Kidney epithelial cell (primary cell): ENCODE results near the gene TRAPPC12. TPM values are rescaled to one million over a fixed set of nuclear protein-coding genes. Genes with fewer than 3 reads are reported as not detected.

ENCODE experiments used
- DNase-seq: peaks from one replicate; pipeline ENCODE4 v3.0.0-alpha.2; 2010; ENCODE audit warnings: low read depth
- H3K27me3 ChIP-seq: 2 replicates; pipeline ENCODE4 v1.6.0; 2011; ENCODE audit warnings: low read length; ENCODE audit not compliant: control insufficient read depth, insufficient read depth
- H3K36me3 ChIP-seq: 2 replicates; pipeline ENCODE4 v1.5.1; 2011; ENCODE audit warnings: low read length; ENCODE audit not compliant: control insufficient read depth, insufficient read depth
- H3K4me3 ChIP-seq: 2 replicates; pipeline ENCODE4 v1.5.1; 2011; ENCODE audit warnings: low read depth, mild to moderate bottlenecking, control low read depth, low read length
- total RNA-seq: library from RNA; depleted of rRNA; stranded (reverse); fragments of >200 nt; gene quantifications from 2 replicates; pipeline ENCODE4 v1.2.3, GENCODE V29; 2015
- TF ChIP-seq, protein P1 (sequence below): IDR thresholded peaks from 2 replicates; pipeline ENCODE4 v1.5.1; 2011; ENCODE audit warnings: mild to moderate bottlenecking, moderate library complexity, low read length, control low read depth, inconsistent platforms; ENCODE audit not compliant: insufficient read depth, poor library complexity, severe bottlenecking

The TRAPPC12 gene
- total RNA-seq, 1 donor from 2014 or later: 47.7 TPM

DNA sequence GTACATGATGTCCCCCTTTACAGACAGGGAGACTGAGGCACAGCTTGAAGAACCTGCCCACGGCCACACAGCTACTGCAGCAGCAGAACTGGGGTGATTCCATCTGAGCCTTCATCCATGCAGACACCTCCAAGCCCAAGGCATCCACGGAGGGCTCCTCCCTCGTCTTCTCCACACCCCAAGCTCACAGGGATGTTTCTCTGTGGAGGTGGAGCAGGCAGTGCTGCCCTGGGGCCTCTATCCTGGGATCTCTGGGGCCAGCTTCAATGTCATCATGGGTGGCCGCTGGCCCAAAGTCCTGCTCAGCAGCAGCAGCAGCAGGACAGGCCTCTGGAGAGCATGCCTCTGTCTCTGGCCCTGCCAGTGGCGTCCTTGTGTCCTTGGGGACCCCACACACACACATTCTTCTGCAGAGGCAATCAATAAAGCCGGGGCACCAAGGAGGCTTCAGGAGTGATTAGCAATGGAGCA lies 108.6 kb downstream of the TRAPPC12 start:
- no peaks in the 10 kb centered on the region for H3K27me3 ChIP-seq

DNA sequence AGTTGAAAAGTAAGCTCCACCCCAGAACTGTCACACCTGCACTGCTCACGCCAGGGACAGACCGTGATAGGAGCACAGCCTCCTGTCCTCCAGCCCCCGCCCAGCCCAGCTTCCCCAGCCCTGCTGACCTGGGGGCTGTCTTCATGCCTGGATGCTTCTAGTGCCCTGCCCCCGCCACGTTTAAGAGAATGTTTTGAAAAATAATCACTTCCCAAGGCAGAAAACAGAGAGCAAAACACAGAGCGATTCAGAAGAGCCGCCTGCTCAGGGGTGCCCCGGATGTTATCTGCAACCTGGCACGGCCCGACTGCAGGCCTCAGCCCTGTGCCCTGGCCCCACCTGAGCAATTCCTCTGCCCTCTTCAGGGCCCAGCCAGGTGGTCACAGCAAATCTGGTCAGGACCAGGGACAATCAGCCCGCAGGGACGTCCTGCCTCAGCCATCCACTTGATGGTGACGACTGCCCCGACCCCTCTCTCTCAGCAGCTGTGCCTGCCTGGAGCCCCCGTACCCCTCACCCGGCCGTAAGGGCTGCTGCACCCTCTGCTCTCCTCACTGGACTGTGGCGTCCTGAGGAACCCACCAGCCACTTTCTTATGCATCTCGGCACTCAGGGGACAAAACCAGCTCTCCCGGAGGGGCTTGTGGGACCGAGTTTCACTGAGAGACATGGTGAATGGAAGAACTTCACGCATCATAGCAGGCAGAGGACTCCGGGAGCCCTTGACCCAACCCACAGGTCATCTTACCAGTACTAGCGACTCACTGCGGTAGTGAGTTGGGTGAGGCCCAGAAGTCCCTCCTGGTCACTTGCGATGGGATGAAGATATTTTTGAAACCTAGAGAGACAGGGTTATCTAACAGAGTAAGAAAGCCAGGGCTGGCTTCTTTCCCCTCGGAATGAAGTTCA lies 109.6 kb downstream of the TRAPPC12 start:
- H3K4me3 ChIP-seq: no peak overlapping the region
- TF ChIP-seq, protein P1, sequence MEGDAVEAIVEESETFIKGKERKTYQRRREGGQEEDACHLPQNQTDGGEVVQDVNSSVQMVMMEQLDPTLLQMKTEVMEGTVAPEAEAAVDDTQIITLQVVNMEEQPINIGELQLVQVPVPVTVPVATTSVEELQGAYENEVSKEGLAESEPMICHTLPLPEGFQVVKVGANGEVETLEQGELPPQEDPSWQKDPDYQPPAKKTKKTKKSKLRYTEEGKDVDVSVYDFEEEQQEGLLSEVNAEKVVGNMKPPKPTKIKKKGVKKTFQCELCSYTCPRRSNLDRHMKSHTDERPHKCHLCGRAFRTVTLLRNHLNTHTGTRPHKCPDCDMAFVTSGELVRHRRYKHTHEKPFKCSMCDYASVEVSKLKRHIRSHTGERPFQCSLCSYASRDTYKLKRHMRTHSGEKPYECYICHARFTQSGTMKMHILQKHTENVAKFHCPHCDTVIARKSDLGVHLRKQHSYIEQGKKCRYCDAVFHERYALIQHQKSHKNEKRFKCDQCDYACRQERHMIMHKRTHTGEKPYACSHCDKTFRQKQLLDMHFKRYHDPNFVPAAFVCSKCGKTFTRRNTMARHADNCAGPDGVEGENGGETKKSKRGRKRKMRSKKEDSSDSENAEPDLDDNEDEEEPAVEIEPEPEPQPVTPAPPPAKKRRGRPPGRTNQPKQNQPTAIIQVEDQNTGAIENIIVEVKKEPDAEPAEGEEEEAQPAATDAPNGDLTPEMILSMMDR: no peak
- DNase-seq: no peak
- no peaks in the 10 kb centered on the region for H3K36me3 ChIP-seq
- H3K27me3 ChIP-seq: no peaks in the 10 kb centered on the region

More for the DNA sequence above, 108.6 kb downstream of the TRAPPC12 start:
- DNase-seq: no peak
- Histone ChIP-seq H3K36me3 (no peaks in the 10 kb centered on the region), H3K4me3 (no peak overlapping the region)
- TF ChIP-seq, protein P1: no peak

DNA sequence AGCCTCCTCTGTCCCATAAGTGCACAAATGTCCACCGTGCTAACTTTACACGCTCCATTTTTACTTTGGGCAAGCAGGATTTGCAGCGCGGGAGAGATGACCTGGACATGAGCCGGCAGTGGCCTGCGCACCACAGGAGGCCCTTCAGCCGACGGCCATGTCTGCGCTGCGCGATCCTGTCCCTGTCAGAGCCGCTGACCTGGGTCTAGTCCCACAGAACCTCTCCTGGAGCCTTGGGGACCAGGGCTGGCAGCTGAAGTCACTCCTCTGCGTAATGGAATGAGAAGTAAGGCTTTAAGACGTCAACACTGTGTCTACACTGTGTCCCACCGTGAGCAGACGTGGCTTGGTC lies 110.2 kb downstream of the TRAPPC12 start:
- no peaks in the 10 kb centered on the region for H3K36me3 ChIP-seq
- no peak overlapping the region for H3K4me3 ChIP-seq
- DNase-seq: no peak
- TF ChIP-seq, protein P1: no peak
- H3K27me3 ChIP-seq: no peaks in the 10 kb centered on the region

DNA sequence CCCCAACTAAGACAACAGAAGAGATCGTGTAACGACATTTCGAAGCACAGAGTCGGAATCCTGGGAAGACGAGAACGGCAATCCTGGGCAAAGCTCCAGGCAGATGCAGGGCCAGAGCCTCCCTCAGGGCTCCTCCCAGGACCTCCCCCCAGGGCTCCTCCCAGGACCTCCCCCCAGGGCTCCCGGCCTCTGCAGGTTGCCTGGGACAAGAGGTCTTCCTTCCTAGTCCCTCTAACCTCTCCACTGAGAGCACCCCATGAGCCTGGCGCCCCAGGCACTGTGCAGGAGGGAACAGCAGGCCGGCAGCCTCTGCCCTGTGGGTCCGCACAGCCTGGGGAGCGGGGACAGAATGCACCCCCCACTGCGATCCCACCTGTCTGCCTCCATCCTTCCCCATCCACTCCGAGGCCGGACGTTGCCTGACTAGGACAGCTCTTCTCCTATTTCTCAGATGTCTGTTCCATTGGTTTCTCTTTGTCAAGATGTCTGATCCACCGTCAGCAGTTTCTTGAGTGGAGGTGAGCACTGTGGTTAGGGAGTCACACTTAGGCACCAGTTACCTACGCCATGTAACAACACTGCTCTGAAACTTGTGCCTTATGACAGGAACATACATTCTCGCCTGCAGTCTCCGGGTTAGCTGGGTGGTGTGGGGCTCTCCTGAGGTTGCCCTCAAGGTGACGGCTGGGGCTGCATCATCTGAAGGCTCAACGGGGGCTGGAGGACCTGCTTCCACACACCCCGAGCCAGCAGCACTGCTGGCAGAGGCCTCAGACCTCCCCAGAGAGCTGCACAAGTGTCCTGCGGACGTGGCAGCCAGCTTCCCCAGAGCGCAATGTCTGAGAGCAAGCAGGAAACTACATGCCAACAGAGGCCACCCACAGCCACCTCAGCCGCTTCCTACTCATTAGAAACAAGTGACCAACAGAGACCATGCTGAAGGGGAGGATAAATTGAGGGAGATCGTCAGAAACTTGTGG lies 111.0 kb downstream of the TRAPPC12 start:
- H3K27me3 ChIP-seq: no peaks in the 10 kb centered on the region
- no peak for DNase-seq
- no peaks in the 10 kb centered on the region for H3K36me3 ChIP-seq
- TF ChIP-seq, protein P1: no peak
- no peak overlapping the region for H3K4me3 ChIP-seq

DNA sequence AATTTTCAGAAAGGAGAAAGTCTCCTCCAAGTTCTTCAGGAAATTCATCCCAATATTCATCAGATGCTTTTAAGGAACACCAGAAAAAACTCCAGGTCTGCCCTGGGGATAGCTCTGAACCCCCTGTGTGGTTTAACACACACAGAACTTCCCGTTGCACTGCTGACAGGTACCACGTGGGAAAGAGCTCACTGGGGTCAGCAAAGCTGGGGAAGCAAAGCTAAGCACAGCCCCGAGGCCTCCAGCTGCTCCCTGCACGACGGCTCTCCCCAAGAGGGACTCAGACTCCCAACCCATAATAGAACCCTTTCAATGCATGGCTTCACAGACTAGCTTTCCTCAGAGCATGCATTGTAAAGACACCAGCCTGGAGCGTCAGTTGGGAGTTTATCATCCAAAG lies 111.8 kb downstream of the TRAPPC12 start:
- H3K36me3 ChIP-seq: no peaks in the 10 kb centered on the region
- TF ChIP-seq, protein P1: no peak
- no peaks in the 10 kb centered on the region for H3K27me3 ChIP-seq
- no peak for DNase-seq
- no peak overlapping the region for H3K4me3 ChIP-seq
